ENCODE measurements around the gene POU2F1.

DNA sequence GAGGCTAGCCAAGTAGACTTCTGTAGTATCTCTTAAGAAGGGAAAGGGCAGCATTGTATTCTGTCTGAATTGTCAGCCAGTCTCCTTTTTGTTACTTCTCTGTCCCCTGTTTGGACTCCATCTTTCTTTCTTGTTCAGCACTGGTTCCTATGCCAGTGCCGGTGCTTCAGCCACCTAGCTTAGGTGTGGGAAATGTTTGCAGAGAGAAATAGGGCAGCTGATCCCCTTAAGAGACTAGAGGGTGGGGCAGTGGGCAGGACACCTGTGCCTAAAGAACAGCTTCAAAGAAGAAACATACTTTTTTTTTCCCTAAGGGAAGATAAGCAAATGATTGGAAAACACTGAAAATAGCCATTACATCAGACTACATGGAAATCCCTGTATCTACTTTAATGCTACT is 113.0 kb downstream of the POU2F1 start:
- TF ChIP-seq CTCF (conservative IDR thresholded peaks at IDR 0.05; ENCODE audit: low read length) = no peak
- TF ChIP-seq EZH2phosphoT487 (IDR thresholded peaks at IDR 0.05; ENCODE audit: borderline replicate concordance, low read depth, low read length) = no peak
